CD4-positive, alpha-beta T cell treated with Interleukin-6 for 4 hours (primary cell): Measurements from ENCODE around the gene GALNT10.

Experiments used
- DNase-seq: peaks from one replicate; pipeline ENCODE4 v3.0.0-alpha.2; 2020; ENCODE audit warnings: mixed read lengths

Gene GALNT10

DNA sequence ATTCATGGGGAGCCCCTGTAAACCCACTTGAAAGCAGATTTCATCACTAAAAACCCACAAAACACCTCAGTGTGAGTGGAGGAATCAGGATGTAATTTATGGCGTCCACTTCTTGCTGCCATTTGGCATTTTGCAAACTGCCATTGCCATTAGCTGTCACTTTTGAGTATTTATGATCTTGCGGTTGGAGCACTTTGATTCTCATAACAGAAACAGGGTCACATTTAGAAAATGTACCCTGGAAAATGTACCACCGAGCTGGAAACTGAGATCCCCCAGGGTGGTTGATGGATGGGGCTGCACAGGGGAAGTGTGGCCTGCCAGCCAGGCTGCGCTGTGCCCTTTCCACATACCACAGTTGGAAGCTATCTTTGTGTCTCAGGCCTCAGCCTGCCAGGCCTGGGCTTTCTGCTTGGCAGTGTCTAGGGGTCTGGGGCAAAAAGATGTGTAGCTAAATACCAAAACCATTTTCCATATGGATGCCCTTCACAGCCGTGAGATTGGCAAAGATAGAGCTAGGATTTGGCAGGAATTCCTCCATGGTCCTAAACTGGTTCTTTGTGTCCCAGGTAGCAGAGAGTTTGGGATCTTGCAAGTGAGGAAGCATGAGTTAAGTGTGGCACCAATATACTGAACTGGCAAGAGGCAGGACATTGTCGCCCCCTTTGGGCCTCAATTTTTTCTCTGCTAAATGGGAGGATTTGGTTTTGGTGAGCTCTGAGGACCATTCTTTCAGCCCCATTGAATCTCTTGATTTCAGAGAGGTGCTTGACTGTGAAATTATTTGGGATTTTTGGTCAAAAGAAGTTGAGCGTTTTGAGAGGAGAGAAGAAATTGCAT is 46.2 kb downstream of the GALNT10 start:
- peak; percentile 38 for DNase-seq

GRCh38 chr5:154237376-154237743 is 46.8 kb downstream of the GALNT10 start:
- DNase-seq: no peak

DNA sequence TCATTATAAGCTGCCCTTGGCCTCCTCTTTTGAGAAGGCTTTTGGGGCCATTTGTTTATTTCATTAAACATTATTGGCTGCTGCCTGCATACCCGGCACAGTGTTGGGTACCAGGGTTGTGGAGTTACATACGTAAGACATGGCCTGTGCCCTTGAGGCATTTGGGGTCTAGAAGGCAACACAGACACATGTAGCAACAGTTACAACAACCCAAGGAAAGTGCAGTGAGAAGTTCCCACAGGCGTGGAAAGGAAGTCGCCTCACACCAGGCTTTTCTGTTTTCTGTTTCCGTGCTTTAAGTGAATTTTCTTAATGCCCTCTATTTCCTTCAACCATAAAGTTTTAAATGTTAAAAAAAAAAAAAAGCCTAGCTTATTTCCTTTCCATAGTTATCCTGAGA is 47.4 kb downstream of the GALNT10 start:
- no peak for DNase-seq

DNA sequence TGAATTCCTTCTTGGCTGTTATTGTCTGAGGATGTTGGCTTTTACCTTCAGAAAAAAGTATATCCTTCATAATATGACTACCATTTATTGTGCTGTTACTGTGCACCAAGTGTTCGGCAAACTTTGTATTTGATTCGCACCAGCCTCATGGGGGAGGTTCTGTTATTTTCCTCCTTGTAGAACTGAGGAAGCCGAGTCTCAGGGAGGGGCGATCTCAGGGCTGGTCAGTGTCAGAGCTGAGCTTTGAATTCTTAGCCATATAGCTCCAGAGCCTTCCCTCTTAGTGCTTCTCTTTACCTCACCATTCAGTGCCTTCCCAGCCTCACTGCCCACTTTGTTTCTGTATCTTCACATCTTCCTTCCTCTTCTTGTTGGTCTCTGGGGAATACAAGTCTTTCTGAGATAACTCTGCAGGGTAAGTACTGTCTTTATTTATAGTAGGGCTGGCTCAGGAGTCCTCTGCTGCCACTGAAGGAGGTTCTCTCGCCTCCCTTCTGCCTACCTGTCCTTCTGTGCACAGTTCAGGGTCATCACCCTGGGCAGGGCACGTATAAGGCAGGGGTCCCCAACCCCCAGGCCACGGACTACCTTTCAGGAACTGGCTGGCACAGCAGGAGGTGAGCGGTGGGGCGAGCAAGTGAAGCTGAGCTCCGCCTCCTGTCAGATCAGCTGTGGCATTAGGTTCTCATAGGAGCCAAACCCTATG is 48.4 kb downstream of the GALNT10 start:
- DNase-seq: no peak

DNA sequence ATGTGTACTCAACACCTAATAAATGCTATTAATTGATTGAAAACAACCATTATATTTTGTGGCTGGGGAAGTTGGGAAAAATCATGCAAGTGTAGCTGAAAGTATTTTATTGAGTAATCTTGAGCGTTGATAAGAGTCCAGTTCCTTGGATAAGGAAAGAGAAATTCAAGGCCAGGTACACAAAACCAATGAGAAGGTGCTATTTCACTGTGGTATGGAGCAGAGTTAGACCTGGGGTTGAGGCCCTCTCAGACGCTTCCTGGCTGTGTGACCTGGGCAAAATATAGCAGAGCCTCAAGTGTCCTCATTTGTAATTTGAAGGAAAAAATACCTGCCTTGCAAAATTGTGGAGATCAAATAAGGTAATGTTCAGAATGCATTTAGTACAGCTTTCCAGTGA is 50.1 kb downstream of the GALNT10 start:
- DNase-seq: no peak

DNA sequence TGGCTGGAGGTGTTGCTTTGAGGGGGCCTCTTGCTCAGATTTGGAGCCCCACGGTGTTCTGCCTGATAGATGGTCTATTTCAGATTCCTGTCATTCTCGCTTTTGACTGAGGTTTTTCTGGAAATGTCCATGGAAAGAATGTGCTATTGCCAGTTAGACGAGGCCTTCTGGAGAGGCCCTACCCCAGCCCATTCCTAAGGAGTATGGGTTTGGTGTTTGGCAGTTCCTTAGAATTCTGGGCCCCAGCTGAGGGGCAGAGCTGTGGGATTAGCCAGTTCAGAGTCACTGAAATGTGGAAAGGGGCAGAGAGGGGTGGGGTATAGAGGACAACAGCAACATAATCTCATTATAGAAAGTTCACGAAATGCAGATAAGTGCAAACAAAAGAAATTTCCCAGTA is 50.5 kb downstream of the GALNT10 start:
- DNase-seq: no peak

DNA sequence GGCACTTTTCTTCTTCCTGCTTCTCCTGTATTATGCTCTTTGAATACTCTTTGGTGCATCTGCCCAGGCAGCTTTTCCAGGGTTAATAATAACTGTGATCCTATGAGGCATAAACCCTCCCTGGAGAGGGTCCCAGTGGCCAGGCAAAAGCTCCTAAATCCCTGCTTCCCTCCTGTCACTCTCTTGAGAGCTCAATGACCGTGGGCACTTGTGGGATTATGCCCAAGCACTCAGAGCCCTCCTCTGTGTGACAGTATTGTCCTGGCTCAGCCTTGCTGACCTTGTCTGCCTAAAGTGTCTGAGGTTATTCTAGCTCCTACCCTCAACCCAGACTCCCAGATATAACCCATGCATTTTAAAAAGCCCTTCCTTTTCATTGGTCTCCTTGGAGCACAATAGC is 51.9 kb downstream of the GALNT10 start:
- DNase-seq: no peak

DNA sequence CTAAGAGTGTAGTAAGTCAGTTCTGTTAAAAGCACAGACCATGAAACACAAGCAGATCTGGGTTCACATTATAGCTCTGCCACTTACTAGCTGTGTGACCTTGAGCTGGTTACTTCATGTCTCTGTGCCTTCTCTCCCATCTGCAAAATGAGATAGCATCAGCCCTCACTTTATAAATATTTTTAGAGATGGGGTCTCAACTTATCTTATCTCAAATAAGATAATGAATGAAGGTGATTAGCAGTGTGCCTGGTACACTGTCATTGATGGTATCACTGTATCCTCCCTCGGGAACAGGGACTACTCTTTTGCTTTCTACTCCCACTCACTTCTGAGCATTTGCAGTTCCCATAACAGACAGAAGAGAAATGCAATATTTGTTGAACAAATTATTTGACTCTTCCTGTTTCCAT is 52.4 kb downstream of the GALNT10 start:
- no peak for DNase-seq

GRCh38 chr5:154243736-154244135 is 53.2 kb downstream of the GALNT10 start:
- no peak for DNase-seq

DNA sequence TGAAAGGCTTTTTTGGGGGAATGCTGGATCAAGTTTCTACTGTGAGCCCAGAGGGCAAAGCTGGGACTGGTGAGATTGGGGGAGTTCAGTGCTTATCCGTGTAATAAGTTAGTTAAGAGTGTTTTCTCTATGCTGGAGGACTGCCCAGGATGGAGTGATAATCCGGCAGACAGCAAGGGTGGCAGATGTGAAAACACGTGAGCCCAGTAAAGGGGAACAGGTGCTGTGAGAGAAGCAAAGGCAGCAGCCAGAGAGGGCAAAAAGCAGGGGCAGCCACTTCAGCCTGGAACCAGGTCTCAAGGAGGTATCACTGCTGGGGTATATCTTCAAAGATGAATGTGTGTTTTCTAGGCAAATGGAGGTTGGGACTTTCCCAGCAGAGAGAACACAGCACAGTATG is 53.9 kb downstream of the GALNT10 start:
- no peak for DNase-seq

DNA sequence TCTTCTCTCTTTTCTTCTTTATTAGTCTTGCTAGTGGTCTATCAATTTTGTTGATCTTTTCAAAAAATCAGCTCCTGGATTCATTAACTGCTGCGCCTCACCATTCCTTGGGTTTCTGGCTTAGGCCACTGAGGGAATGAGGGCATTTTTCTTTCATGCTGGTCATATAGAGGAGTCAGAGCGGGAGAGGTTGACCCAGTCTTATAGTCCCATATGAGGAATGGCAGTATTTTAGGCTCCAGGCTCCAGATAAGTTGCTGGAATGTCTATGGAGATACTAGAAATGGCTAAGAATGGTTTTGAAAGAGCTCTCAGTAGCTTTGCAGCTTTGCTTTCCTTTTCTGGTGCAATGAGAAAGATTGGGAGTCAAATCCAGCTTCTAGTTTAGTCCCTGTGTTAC is 58.2 kb downstream of the GALNT10 start:
- DNase-seq: no peak

DNA sequence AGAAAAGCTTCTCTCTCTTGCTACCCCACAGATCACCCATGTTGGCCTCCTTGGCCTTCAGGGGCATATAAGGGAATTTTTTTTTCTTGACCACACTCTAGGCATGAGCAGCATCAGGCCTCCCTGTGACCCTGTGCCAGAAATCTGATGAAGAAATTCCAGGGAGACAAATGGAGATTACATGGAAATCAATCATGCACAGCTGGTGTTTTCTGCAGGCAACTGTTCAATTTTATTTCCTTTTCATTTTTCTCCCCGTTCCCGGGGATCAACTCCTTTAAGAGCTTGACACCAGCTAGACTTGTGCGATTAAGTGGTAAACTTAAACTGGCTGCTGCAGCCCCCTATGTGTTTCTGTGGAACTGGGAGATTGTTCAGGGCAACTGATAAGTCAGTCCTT is 59.3 kb downstream of the GALNT10 start:
- no peak for DNase-seq

DNA sequence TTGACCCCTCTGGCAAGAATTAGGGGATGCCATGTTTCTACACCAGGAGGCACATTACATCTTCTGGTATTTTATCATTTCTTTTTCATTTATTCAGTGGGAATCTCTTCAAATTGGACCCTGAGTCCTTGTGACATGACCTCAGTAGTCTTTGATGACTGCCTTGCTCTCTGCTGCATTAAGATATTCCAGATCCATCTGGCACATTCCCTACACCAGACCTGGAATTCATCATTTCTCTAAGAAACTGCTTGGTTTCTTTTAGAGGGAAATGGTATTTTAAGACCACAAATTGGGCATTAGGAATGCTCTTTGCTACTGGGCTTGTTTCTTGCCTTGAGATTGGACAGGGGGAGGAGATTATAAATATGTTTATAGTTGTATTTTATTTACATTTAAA is 61.0 kb downstream of the GALNT10 start:
- no peak for DNase-seq

- DNase-seq: no peak
These were observed 63.3 kb downstream of the GALNT10 start for GRCh38 chr5:154253807-154254206.

- DNase-seq: no peak
These were observed 64.4 kb downstream of the GALNT10 start for GRCh38 chr5:154254896-154255295.

DNA sequence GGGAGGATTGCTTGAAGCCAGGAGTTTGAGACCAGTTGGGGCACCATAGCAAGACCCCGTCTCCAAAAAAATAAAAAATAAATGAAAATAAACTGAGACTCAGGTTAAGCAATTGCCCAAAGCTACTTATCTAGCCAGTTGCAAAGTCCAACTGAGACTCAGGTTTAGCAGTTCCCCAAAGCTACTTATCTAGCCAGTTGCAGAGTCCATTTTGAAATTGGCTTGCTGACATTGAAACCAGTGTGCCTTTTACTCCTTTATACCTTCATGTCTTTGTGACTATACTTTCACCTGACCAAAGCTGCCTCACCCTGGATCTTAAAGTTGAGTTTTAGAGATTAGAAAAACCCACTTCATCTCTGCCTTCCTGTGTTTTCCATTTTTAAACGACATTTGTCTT is 66.5 kb downstream of the GALNT10 start:
- DNase-seq: no peak

DNA sequence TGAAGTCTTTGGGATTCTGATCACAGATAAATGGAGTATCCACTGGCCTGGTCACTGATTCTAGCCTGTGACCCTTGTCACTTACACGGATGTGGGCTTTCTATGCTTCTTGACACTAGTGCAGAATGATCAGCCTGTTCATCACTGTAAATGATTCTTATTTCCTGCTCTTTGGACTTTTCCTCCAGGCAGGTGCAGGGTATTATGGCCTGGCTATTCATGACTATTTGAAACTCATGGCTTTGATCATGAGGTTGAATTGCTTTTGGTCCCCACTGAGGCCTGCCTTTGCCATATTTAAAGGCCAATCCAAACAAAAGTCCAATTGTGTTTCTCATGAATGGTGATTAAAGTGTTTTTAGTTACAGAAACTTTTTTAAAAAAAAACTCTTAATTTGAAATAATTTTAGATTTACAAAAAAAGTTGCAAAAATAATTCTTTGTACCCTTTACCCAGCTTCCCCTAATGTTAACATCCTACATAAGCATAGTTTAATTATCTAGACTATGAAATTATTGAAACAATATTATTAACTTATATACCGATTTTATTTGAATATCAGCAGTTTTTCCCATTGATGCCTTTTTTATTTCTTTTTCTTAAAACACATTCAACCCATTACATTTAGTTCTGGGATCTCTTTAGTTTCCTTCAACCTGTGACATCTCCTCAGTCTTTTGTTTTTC is 68.1 kb downstream of the GALNT10 start:
- no peak for DNase-seq

DNA sequence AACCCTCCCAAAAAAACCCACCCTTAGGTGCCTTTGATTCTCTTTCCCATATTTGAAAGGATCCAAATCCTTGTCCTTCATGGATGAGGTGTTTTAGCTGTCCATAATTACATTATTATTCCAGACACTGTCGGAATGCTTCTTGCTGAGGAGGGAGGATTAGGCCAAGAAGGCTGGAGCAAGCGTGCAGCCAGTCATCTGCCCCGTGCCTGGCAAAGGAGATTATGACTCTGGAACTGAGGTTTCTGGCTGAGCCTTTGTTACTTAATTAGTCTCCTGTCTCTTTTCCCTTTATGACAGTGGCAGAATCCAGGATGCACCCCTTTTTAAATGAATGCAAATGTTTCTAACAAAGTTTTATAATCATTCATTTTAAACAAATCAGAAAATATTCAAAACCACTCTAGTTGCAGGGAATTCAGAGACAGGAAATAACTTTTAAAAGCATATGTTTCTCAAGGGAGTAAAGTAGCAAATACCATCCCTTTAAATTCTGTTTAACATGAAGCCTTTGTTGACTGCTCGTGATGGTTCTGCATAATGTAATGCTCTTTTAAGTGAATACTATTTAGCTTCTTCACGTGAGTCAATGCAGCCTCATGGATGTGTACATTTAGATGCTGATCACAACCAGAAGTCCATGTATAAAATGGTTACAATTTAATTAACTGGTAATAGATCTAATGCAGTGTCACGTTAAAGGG is 69.8 kb downstream of the GALNT10 start:
- DNase-seq: no peak

DNA sequence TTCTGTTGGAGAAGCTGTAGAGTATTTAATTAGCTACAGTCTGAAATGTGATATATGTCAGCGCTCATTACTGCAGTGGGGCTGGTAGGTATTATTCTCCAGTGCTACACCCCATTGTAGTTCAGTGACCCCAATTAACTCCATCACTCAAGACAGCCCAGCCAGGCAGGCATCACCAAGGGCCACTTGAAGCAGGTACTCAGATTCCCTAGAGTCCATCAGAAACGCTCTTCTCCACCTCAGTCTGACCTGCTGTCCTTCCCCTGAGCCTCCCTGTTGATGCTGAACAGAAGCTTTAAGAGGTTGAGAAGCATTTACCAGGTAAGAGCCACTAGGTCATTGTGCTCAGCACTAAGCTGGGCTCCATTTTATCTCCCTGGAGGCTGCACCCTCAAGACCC is 71.8 kb downstream of the GALNT10 start:
- no peak for DNase-seq

DNA sequence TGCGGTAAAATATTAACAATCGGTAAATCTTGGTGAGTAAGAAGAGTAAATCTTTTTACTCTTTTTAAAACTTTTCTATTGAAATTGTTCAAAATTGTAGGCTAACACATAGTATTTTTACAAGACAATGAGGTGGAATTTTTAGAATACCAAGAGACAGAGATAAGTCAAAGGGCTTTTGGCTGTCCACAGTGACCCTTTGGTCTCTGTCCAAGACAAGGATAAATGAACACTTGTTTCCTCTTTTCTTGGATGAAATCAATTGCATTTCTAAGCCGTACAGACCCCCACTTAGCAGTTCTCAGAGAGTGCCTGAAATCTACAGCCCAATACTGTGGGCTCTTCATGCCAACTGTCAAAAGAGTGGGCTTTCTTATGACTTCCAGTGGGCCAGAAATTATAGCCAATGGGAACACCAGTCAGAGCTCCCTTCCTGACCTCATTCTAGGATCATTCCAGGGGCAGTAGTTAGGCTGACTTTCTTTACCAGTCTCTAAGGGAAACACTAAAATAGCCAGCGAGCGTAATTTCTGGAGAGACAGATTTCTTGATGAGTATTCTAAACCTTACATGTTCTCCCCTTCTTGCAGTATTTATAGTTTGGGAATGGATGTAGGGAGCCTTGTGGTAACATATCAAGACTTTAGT is 74.1 kb downstream of the GALNT10 start:
- DNase-seq: no peak

- DNase-seq: no peak
These were observed 74.8 kb downstream of the GALNT10 start for GRCh38 chr5:154265197-154265773.

- DNase-seq: no peak
These were observed 77.0 kb downstream of the GALNT10 start for GRCh38 chr5:154267516-154267915.
